ENCODE results near the gene SETBP1. TPM values are rescaled to one million over a fixed set of nuclear protein-coding genes. Genes with fewer than 3 reads are reported as not detected.

SETBP1 gene
- polyA plus RNA-seq, 1 donor from 2014 or later: 16.8 TPM

DNA sequence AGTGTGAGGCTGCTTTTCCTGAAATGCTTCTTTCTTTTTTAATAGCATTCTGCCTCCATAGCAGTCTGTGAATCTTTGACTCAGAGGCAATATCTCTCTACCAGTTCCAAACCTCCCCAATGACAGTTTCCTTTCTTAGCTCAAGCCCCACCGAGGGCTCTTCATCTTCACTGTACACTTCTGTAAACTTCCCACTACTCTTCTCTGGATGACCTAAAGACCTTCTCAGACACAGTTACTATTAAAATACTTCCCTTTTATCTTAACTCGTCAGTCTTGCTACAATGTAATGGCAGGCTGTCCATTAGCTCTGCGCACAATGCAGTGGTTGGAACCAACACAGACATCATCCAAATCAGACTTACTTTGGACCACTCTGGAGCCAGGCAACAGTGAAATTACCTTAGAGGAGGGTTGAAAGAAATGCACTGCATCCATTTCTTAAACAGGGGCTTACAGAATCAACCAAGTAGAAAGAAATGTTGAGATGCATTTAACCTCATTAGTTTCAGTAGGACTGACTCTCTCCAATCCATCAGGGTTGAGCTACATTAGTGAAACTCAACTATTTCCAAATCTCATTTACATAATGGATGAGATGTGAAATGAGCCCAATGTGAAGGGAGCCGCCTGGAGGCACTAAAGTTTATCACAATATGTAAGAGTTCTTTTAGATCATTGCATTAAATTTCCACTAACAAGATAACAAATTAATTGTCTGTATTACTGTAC, 343.8 kb downstream of the SETBP1 start:
- peaks cover 17 to 39% (median 33%) of the 10 kb centered on the region in 3 donors for H3K4me1 Mint-ChIP-seq
- H3K27me3 Mint-ChIP-seq: no peaks in the 10 kb centered on the region
- peaks cover 4% of the 10 kb centered on the region for H3K36me3 Mint-ChIP-seq
- H3K9me3 Mint-ChIP-seq: peaks cover 0 to 3% (median 0%) of the 10 kb centered on the region in 3 donors
- peak overlapping the region in 1 of 3 donors; percentile 63 for H3K27ac Mint-ChIP-seq
- H3K4me3 Mint-ChIP-seq: peak overlapping the region in 2 of 4 donors; percentile 4 to 41

DNA sequence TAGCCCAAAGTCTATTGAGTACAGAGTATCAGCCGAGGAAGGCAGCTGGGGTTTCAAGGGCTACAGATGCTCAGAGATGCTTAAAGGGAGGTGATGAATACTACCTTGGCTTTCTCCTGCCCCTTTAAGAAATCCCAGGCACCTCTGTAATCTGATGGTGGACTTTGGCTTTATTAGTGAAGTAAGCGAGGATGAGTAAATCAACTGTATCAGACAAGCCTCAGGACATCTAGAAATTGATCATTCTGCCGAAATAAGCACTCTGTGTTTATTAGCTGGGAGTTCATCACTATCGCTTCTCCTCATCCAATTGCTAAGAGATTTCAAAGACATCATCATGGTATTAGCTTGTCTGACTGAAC, 344.4 kb downstream of the SETBP1 start:
- Mint-ChIP-seq H3K4me1 (peaks cover 17 to 39% (median 33%) of the 10 kb centered on the region in 3 donors), H3K27me3 (no peaks in the 10 kb centered on the region), H3K9me3 (peaks cover 0 to 3% (median 0%) of the 10 kb centered on the region in 3 donors), H3K4me3 (no peak overlapping the region), H3K36me3 (peaks cover 4% of the 10 kb centered on the region), H3K27ac (no peak overlapping the region)

DNA sequence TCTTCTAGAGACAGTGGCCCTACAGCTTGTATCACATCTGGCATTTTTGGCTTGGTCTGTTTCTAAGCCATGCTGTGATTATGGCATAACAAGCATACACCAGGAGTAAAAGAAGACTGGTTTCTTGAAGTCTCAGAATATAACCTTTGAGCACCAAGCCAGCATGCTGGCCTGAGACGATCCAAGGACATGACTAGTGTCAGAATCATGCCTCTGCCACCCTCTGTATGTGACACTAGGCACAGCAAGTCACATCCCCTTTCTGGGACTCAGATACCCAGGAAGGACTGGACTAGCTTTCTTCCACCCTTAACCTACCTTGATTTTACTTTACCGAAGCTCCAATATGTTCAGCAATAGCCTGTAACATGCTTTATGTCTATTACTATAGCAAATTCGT, 345.5 kb downstream of the SETBP1 start:
- peaks cover 4% of the 10 kb centered on the region for H3K36me3 Mint-ChIP-seq
- H3K9me3 Mint-ChIP-seq: peaks cover 0 to 3% (median 0%) of the 10 kb centered on the region in 3 donors
- H3K27me3 Mint-ChIP-seq: no peaks in the 10 kb centered on the region
- no peak overlapping the region for H3K4me3 Mint-ChIP-seq
- no peak overlapping the region for H3K27ac Mint-ChIP-seq
- peaks cover 17 to 37% (median 30%) of the 10 kb centered on the region in 3 donors for H3K4me1 Mint-ChIP-seq

DNA sequence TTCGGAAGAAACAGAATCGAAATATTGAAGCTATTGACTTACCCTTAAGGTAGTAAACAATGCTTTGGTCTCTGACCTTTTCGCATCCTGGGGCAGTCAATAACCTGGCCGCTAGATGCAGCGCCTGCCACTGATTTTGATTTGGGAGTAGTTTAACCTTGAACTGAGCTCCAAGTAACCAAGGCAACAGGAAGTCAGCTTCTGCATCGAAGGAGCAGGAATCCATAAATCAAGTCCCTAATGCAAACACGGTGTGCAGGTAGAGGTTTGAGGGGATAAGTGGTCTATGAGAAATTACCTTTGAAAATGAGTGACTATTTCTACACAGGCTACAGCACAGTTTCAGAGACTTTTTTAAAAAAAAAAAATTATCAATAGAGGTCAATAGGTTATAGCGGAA, 353.5 kb downstream of the SETBP1 start:
- Mint-ChIP-seq H3K4me3 (no peak overlapping the region), H3K36me3 (peaks cover 5% of the 10 kb centered on the region), H3K27me3 (no peaks in the 10 kb centered on the region), H3K27ac (no peak overlapping the region), H3K9me3 (no peaks in the 10 kb centered on the region), H3K4me1 (peaks cover 6 to 26% (median 9%) of the 10 kb centered on the region in 3 donors)

DNA sequence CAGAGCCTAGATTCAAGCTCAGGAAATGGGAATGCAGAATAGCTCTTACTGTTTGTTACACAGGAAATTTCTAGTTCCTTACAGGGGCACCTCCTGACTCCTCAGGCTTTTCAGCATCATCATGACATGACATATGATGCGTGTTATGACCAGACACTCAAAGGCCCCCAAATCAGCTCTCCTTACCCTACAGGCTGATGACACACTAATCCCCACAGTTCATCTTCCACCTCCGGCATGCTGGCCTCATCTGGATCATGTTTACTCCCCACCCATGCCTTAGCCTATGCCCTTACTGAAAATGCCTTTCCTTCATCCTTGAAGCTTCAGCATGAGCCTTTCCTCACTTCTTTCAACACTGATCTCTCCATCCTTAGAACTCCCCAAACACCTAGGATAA, 356.9 kb downstream of the SETBP1 start:
- Mint-ChIP-seq H3K4me1 (peaks cover 2 to 13% (median 3%) of the 10 kb centered on the region in 3 donors), H3K4me3 (no peak overlapping the region), H3K27me3 (no peaks in the 10 kb centered on the region), H3K9me3 (no peaks in the 10 kb centered on the region), H3K36me3 (peaks cover 8% of the 10 kb centered on the region), H3K27ac (peak overlapping the region in 1 of 3 donors; percentile 90)

DNA sequence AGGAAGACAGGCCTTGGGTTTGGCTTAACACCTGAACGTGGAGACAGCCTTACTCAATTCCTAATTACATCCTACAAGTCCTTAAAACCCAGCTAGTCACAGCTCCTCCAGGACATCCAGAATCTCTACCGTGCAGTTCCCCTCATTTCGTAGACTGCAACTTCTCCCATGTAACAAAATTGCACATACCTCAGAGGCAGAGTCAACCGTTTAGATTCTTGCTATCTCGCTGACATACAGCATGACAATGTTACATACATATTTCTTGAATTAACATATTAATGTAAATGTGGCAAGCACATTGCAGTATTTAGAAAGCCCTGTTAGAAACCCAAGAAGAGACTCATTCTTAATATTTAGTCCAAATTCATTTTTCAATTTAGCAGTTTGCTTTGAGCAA, 358.7 kb downstream of the SETBP1 start:
- peaks cover 8% of the 10 kb centered on the region for H3K36me3 Mint-ChIP-seq
- no peaks in the 10 kb centered on the region for H3K27me3 Mint-ChIP-seq
- H3K4me3 Mint-ChIP-seq: no peak overlapping the region
- H3K4me1 Mint-ChIP-seq: peaks cover 3 to 5% (median 3%) of the 10 kb centered on the region in 3 donors
- H3K27ac Mint-ChIP-seq: peak overlapping the region in 1 of 3 donors; percentile 53
- no peaks in the 10 kb centered on the region for H3K9me3 Mint-ChIP-seq

DNA sequence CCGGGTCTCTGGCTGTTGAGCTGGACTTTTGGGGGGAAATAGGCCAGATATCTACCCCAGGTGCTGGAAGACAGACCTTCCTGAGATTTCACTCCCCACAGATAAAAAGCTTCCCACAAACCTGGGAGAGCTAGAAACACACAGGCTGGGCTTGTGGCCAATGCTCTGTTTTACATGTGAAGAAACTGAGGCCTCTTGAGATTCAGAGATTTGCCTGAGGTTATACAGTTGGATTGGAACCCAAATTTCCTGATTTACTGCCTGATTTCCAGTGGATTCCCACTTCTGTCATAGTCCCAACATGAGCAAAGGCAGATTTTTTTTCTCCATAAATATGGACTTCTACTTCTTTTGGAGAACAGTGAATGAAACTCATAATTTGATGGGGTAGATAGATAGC, 360.2 kb downstream of the SETBP1 start:
- no peaks in the 10 kb centered on the region for H3K27me3 Mint-ChIP-seq
- peaks cover 3 to 5% (median 4%) of the 10 kb centered on the region in 3 donors for H3K4me1 Mint-ChIP-seq
- H3K9me3 Mint-ChIP-seq: no peaks in the 10 kb centered on the region
- H3K36me3 Mint-ChIP-seq: peaks cover 8% of the 10 kb centered on the region
- no peak overlapping the region for H3K27ac Mint-ChIP-seq
- H3K4me3 Mint-ChIP-seq: no peak overlapping the region

DNA sequence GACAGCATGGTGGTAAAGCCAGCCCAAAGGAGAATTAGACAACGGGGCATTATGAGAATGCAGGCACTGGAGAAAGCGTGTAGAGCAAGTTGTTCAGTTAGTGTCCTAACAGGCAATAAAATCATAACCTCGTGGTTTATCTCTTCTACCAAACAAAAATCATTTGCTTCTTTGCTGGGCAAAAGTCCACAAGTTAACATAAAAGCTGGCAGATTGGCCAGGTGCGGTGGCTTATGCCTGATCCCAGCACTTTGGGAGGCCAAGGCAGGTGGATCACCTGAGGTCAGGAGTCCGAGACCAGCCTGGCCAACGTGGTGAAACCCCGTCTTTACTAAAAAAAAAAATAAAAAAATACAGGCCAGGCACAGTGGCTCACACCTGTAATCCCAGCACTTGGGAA, 364.1 kb downstream of the SETBP1 start:
- Mint-ChIP-seq H3K36me3 (peaks cover 2% of the 10 kb centered on the region), H3K4me1 (peaks cover 2 to 8% (median 5%) of the 10 kb centered on the region in 3 donors), H3K27ac (no peak overlapping the region), H3K4me3 (no peak overlapping the region), H3K9me3 (no peaks in the 10 kb centered on the region), H3K27me3 (no peaks in the 10 kb centered on the region)

DNA sequence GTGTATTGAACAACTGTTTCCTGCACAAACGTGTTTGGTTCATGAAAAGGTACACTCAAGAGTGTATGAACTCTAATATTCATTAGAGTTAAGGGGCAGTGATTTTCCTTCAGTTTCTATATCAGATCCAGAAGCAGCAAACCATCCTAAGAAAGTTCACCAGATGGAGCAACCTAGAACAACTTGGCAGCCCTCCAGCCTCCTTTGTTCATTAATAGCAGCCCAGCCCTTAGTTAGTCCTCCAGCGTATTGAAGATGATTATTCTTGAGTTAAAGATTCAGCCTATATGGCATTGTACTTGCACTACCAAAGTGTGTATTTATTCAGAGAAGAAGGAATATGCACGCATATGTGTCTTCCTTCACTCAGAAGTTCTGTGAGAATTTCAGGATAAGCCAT, 365.5 kb downstream of the SETBP1 start:
- H3K4me3 Mint-ChIP-seq: no peak overlapping the region

DNA sequence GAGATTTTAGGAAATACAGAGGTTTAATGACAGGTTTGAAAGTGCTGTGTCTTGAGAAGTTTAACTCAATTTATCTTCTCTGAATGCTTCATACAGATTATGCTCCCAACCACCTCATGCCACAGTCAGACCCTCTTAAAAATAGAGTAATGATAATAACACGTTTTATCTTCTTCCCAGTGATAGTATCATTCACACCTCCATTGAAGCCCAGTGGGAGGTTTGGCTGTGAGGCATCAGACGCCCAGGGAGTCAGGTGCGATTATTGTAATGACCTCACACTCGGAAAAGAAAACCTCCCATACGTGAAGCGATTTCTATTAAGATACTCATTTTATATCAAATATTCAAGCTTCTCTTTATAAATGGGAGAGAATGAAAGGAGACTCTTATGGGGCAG, 366.3 kb downstream of the SETBP1 start:
- Mint-ChIP-seq H3K9me3 (no peaks in the 10 kb centered on the region), H3K4me3 (no peak overlapping the region), H3K27ac (peak overlapping the region in 1 of 3 donors; percentile 24), H3K36me3 (no peaks in the 10 kb centered on the region), H3K27me3 (no peaks in the 10 kb centered on the region), H3K4me1 (peaks cover 4 to 20% (median 10%) of the 10 kb centered on the region in 3 donors)

More for the DNA sequence above, 365.5 kb downstream of the SETBP1 start:
- Mint-ChIP-seq H3K36me3 (peaks cover 2% of the 10 kb centered on the region), H3K27me3 (no peaks in the 10 kb centered on the region), H3K9me3 (no peaks in the 10 kb centered on the region), H3K4me1 (peaks cover 4 to 14% (median 10%) of the 10 kb centered on the region in 3 donors), H3K27ac (no peak overlapping the region)

DNA sequence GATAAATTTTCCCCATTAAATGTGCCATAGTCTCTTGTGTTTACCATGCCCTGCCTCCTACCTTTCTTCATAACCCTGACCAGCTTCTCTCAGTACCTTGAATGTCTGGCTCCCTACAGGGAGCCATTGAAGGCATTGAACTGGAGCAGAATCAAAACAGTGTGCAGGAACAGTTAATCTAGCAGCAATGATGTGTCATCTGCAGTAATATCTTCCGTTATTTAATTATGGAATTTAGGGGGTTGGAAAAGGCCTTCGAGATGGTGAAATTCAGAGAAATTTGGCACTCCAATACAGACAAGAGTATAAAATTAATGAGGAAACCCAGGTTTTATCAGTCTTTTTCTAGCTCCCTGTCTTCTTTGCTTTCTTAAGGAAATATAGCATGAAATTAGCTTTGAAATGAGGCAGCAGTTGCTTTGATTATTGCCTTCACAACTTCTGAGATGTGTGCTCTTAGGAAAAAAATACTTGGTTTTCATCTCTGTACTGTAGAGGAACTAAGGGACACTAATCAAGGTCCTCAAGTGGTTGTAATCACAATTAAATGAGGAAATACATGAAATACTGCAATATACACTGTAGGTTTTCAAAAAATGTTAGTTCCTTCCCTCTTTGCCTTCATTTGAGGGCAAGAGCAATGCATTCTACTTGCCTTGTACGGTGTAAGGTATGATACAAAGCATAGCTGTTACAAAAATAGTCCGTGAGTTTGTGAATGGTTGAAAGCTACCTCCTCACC, 369.1 kb downstream of the SETBP1 start:
- no peak overlapping the region for H3K27ac Mint-ChIP-seq
- no peaks in the 10 kb centered on the region for H3K9me3 Mint-ChIP-seq
- no peaks in the 10 kb centered on the region for H3K27me3 Mint-ChIP-seq
- peaks cover 4 to 20% (median 9%) of the 10 kb centered on the region in 3 donors for H3K4me1 Mint-ChIP-seq
- H3K36me3 Mint-ChIP-seq: peaks cover under 1% of the 10 kb centered on the region
- H3K4me3 Mint-ChIP-seq: no peak overlapping the region

DNA sequence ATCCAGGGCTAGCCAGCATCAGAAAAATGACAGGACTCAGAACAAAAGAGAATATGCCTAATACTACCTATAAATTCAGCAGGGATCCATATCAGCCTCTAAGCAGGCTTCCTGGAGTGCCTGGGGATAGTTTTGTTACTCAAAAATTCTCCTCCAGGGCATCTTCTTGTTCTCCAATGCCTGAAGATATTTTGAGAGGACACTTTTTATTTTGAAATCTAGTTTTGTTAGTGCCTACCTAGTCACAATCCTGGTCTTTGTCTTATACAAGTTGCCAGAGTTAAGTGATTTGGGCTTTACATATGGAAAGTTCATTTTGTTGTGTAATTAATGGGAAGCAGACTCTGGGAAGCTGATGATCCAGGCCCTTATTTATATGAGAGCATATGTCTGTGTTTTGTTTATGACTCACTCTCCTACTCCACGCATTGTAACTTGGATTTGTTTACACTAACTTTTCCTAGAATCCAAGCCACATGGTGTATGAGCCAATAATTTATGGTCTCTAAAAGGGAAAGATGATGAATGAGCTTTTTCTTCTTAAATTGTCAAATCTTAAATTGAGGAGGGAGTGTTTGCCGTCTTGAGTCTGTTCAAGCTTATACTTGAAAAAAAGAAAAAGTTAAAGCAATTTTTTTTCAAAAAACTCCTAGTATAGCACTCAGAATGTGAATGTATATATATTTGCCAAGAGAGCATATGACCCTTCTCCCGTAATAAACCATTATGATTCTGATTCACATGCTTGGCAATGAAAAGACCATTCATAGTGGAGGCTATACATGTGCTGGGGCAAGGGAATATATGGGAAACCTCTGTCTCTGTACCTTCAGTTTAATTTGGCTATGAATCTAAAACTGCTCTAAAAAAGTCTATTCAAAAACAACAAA, 370.3 kb downstream of the SETBP1 start:
- H3K27me3 Mint-ChIP-seq: no peaks in the 10 kb centered on the region
- H3K9me3 Mint-ChIP-seq: no peaks in the 10 kb centered on the region
- H3K27ac Mint-ChIP-seq: peak overlapping the region in 2 of 3 donors; percentile 11 to 20
- peaks cover 2% of the 10 kb centered on the region for H3K36me3 Mint-ChIP-seq
- H3K4me3 Mint-ChIP-seq: no peak overlapping the region
- H3K4me1 Mint-ChIP-seq: peaks cover 4 to 20% (median 6%) of the 10 kb centered on the region in 3 donors

DNA sequence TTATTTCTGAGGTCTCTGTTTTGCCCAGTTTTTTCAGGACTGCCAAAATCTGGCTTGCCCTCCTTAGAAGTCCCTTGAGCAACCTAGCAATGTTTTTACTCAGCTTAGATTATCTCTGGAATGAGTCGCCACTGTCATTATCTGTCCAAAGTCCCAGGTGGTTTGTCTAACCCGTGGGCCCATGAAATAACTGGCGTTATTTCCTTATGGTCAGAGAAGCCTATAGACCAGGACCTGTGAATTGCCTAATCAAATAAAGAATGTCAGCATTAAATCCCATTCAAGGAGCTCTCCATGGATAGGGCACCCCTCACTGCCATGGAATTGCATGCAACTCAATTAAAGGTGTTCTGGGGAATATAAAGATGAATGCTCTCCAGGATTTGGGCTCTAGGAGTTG, 373.9 kb downstream of the SETBP1 start:
- Mint-ChIP-seq H3K9me3 (no peaks in the 10 kb centered on the region), H3K27me3 (no peaks in the 10 kb centered on the region), H3K4me1 (peaks cover 3 to 22% (median 5%) of the 10 kb centered on the region in 3 donors), H3K27ac (peak overlapping the region in 1 of 3 donors; percentile 21), H3K36me3 (peaks cover 8% of the 10 kb centered on the region), H3K4me3 (no peak overlapping the region)

DNA sequence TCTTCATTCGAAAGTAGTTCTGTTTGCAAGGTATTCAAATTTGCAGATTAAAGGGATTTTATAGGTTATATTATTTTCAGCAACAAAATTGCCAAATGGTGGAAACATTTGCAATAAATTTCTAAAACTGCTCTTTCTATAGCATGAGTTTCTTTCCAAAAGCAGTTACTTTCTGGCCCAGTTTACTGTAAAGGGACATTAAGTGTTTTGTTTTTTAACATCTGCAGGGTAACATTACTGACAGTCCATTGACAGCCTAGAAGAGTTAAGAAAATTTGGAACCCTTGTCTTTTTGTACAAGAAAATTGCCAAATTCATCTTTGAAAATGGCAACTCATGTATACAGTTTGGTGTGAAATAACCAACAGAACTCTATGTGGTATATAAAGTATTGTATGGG, 375.1 kb downstream of the SETBP1 start:
- H3K4me1 Mint-ChIP-seq: peaks cover 1 to 18% (median 2%) of the 10 kb centered on the region in 3 donors
- H3K4me3 Mint-ChIP-seq: no peak overlapping the region
- peaks cover 8% of the 10 kb centered on the region for H3K36me3 Mint-ChIP-seq
- no peaks in the 10 kb centered on the region for H3K9me3 Mint-ChIP-seq
- no peaks in the 10 kb centered on the region for H3K27me3 Mint-ChIP-seq
- peak overlapping the region in 1 of 3 donors; percentile 24 for H3K27ac Mint-ChIP-seq

DNA sequence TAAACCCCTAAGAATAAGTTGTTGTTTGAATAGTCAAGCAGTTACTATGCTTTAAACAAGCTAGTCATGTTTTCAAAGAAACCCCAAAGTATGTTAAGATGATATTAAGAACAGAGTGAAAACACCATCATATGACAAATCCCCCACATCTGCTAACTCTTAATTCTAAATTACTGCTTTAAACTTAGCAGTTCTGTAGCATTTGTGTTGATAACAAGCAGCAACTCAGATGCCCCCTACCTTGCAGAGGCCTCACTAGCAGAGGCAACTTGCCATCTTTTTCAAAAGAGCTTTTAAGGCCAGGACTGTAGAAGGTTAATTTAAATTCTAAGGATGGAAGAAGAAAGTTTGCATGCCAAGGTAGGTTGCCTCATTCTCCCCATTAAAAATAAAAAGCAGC, 376.2 kb downstream of the SETBP1 start:
- H3K4me1 Mint-ChIP-seq: peaks cover 0 to 7% (median 2%) of the 10 kb centered on the region in 3 donors
- peak overlapping the region in 1 of 3 donors; percentile 36 for H3K27ac Mint-ChIP-seq

More for the DNA sequence above, 376.2 kb downstream of the SETBP1 start:
- no peaks in the 10 kb centered on the region for H3K9me3 Mint-ChIP-seq
- peaks cover 17% of the 10 kb centered on the region for H3K36me3 Mint-ChIP-seq
- H3K4me3 Mint-ChIP-seq: no peak overlapping the region
- H3K27me3 Mint-ChIP-seq: no peaks in the 10 kb centered on the region

Data from IgD-negative memory B cell (primary cell).